ENCODE results near the gene MOSPD3. TPM values are rescaled to one million over a fixed set of nuclear protein-coding genes. Genes with fewer than 3 reads are reported as not detected.

Gene MOSPD3
- total and polyA plus RNA-seq, 2 of the 13 experiments (the other 11 are each of a cell fraction or from before 2014, with no cell fraction given): 7.6 to 8.8 TPM

DNA sequence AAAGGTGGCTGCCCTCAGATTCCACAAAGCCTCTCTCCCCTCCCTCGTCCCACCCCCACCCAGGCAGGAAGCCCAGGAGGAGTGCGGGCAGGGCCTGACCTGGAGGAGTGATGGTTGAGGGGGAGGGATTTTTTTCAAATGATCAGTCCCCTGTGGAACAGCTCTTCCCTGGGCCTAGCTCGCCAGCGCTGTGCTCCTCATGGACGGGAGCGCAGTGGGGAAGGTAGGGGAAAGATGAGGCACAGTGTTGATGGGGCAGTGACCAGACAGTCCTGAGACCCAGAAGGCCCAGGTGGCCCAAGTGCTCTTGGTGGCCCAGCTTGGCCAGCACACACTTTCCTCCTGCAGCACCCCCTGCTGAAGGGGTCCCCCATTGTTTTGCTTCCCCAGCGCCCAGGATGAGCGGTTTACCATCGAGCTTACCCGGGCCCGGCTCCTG, 47.2 kb upstream of the MOSPD3 start:
- FAIRE-seq: no peak
- Histone ChIP-seq H3K4me1 (ENCODE audit: insufficient read depth, low read length) (peaks cover 93% of the 10 kb centered on the region), H3K36me3 (replicated peaks in 1 of 2; ENCODE audit: control insufficient read depth in 1 of 2, insufficient read depth in 2 of 2, low read length in 2 of 2) (peaks cover 27 to 52% of the 10 kb centered on the region in 2 experiments), H3K9me3 (ENCODE audit: low read length) (no peaks in the 10 kb centered on the region), H3K79me2 (ENCODE audit: insufficient read depth, low read length) (peaks cover 4% of the 10 kb centered on the region), H3K9ac (ENCODE audit: insufficient read depth, low read depth, low read length) (no peak overlapping the region), H3K27ac (ENCODE audit: extremely low read length, insufficient read depth, low read length) (peak overlapping the region; percentile 99), H3K27me3 (ENCODE audit: control insufficient read depth in 1 of 2, insufficient read depth in 2 of 2, low read length in 2 of 2) (no peaks in the 10 kb centered on the region), H3K4me3 (replicated peaks in 1 of 3; ENCODE audit: insufficient read depth in 1 of 3, low read depth in 2 of 3, low read length in 3 of 3) (no peak overlapping the region), H4K20me1 (ENCODE audit: insufficient read depth, low read length) (peaks cover 14% of the 10 kb centered on the region; the same call in 1 of the 2 replicates), H2AFZ (ENCODE audit: low read length) (no peak overlapping the region), H3K4me2 (ENCODE audit: low read depth, low read length) (no peak overlapping the region)
- 92% methylated on average over 9 of the region's 11 CpGs for WGBS (ENCODE audit: low lambda C conversion rate)
- ATAC-seq: no peak
- ChIA-PET POLR2A (interaction anchor here (1.1 to 2.2 kb wide), 3 partner anchors 20 to 23 kb away, joined by 3 to 7 read pairs (median 5); partner anchors contain the start of genes FBXO24 and LRCH4), CTCF (ENCODE audit: low intra/inter-chr PET ratio, low total read pairs) (no interaction called here)
- in situ Hi-C loops (cut with HindIII; ENCODE audit: extremely low pct_ligation_motif_present, low pct_unique_long_range_greater_than_20kb) (loop anchor here (5.0 kb wide), 1 partner anchor 78 kb away; no protein-coding TSS in a partner anchor), intact Hi-C loops (cut with micrococcal nuclease; ENCODE audit: unreplicated experiment) (no loop called here)
- no TSS peak for BruUV-seq (replicated peaks)
- TF ChIP-seq POLR2AphosphoS5 (IDR thresholded peaks at IDR 0.05; ENCODE audit: low read depth, low read length) (peak; percentile 32; the same call in 1 of the 2 replicates), ZNF790 (CRISPR knock-in tag; IDR thresholded peaks at IDR 0.05; ENCODE audit: borderline replicate concordance) (no peak), MAFK (conservative IDR thresholded peaks at IDR 0.05 in 1 of 2, IDR thresholded peaks at IDR 0.05 in 1 of 2; ENCODE audit: low read length in 2 of 2) (no peak), AGO2 (optimal IDR thresholded peaks at IDR 0.05; ENCODE audit: low read depth, low read length) (peak; percentile 87)
- TF ChIP-seq, protein P1, sequence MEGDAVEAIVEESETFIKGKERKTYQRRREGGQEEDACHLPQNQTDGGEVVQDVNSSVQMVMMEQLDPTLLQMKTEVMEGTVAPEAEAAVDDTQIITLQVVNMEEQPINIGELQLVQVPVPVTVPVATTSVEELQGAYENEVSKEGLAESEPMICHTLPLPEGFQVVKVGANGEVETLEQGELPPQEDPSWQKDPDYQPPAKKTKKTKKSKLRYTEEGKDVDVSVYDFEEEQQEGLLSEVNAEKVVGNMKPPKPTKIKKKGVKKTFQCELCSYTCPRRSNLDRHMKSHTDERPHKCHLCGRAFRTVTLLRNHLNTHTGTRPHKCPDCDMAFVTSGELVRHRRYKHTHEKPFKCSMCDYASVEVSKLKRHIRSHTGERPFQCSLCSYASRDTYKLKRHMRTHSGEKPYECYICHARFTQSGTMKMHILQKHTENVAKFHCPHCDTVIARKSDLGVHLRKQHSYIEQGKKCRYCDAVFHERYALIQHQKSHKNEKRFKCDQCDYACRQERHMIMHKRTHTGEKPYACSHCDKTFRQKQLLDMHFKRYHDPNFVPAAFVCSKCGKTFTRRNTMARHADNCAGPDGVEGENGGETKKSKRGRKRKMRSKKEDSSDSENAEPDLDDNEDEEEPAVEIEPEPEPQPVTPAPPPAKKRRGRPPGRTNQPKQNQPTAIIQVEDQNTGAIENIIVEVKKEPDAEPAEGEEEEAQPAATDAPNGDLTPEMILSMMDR (CRISPR knock-in tag; IDR thresholded peaks at IDR 0.05): 0 out of 2 replicates have a peak, but pooled peaks have one; percentile 5
- TF ChIP-seq, protein P2, sequence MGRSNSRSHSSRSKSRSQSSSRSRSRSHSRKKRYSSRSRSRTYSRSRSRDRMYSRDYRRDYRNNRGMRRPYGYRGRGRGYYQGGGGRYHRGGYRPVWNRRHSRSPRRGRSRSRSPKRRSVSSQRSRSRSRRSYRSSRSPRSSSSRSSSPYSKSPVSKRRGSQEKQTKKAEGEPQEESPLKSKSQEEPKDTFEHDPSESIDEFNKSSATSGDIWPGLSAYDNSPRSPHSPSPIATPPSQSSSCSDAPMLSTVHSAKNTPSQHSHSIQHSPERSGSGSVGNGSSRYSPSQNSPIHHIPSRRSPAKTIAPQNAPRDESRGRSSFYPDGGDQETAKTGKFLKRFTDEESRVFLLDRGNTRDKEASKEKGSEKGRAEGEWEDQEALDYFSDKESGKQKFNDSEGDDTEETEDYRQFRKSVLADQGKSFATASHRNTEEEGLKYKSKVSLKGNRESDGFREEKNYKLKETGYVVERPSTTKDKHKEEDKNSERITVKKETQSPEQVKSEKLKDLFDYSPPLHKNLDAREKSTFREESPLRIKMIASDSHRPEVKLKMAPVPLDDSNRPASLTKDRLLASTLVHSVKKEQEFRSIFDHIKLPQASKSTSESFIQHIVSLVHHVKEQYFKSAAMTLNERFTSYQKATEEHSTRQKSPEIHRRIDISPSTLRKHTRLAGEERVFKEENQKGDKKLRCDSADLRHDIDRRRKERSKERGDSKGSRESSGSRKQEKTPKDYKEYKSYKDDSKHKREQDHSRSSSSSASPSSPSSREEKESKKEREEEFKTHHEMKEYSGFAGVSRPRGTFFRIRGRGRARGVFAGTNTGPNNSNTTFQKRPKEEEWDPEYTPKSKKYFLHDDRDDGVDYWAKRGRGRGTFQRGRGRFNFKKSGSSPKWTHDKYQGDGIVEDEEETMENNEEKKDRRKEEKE (IDR thresholded peaks at IDR 0.05): no peak
- no peak for DNase-seq (ENCODE audit: low spot score)
